NCI-H2227 treated with DMSO at 0.1 percent for 48 hours (cell line): ENCODE measurements around the gene INTS11.

Experiments
- DNase-seq: peaks from one replicate; lab custom pipeline; 2025; lab: John Stamatoyannopoulos, UW

The INTS11 gene

GRCh38 chr1:1299686-1300351, 24.6 kb downstream of the INTS11 start:
- peak; percentile 16 for DNase-seq

- DNase-seq, result no peak
These were observed 25.4 kb downstream of the INTS11 start for GRCh38 chr1:1298861-1299685.

- no peak for DNase-seq
These were observed 26.5 kb downstream of the INTS11 start for GRCh38 chr1:1297802-1298424.

GRCh38 chr1:1296070-1297061, 28.1 kb downstream of the INTS11 start:
- DNase-seq, result no peak

GRCh38 chr1:1295154-1295923, 29.1 kb downstream of the INTS11 start:
- no peak for DNase-seq

GRCh38 chr1:1294250-1294890, 30.1 kb downstream of the INTS11 start:
- DNase-seq, result no peak

- DNase-seq, result no peak
These were observed 30.9 kb downstream of the INTS11 start for GRCh38 chr1:1293263-1294249.

- DNase-seq, result no peak
These were observed 31.6 kb downstream of the INTS11 start for GRCh38 chr1:1292851-1293250.

GRCh38 chr1:1292442-1292779, 32.0 kb downstream of the INTS11 start:
- no peak for DNase-seq

- DNase-seq, result peak; percentile 44
These were observed 32.7 kb downstream of the INTS11 start for GRCh38 chr1:1291548-1292441.

- DNase-seq, result peak; percentile 41
These were observed 33.4 kb downstream of the INTS11 start for GRCh38 chr1:1291023-1291528.

GRCh38 chr1:1290238-1290731, 34.2 kb downstream of the INTS11 start:
- peak; percentile 12 for DNase-seq

- no peak for DNase-seq
These were observed 37.0 kb downstream of the INTS11 start for GRCh38 chr1:1287288-1288110.

- DNase-seq, result no peak
These were observed 37.9 kb downstream of the INTS11 start for GRCh38 chr1:1286313-1287261.

- DNase-seq, result no peak
These were observed 38.7 kb downstream of the INTS11 start for GRCh38 chr1:1285611-1286311.
